Stimulated activated naive B cell treated with anti-CD40 and anti-IgM and Interleukin-4, amounts not matched to agents 10 μg/mL and 1 μg/mL and 100 μg/mL, for 72 hours (primary cell): ENCODE results near the gene MDFI.

Experiments
- ATAC-seq, 2 donors: fragments of 150-1000 bp; cut with Tn5 transposase; replicated peaks; 2 replicates each; pipeline ENCODE4 v1.10.0; 2021; ENCODE audit warnings: moderate library complexity in 1 of 2
- DNase-seq: peaks from one replicate; pipeline ENCODE4 v3.0.0; 2021
- H3K27ac Mint-ChIP-seq: one replicate; pipeline ENCODE4 v1.8.0; 2022; ENCODE audit warnings: mild to moderate bottlenecking, mixed read lengths
- H3K27me3 Mint-ChIP-seq, 2 donors: one replicate each; pipeline ENCODE4 v1.8.0; 2022; ENCODE audit warnings: mixed read lengths in 2 of 2
- H3K36me3 Mint-ChIP-seq, 2 donors: one replicate each; pipeline ENCODE4 v1.8.0; 2022; ENCODE audit warnings: mixed read lengths in 2 of 2, mild to moderate bottlenecking in 1 of 2
- H3K4me1 Mint-ChIP-seq, 2 donors: one replicate each; pipeline ENCODE4 v1.8.0; 2022; ENCODE audit warnings: mixed read lengths in 2 of 2, mild to moderate bottlenecking in 1 of 2
- H3K4me3 Mint-ChIP-seq, 2 donors: one replicate each; pipeline ENCODE4 v1.8.0; 2022; ENCODE audit warnings: mild to moderate bottlenecking in 2 of 2, mixed read lengths in 2 of 2, moderate library complexity in 1 of 2
- H3K9me3 Mint-ChIP-seq, 2 donors: one replicate each; pipeline ENCODE4 v1.8.0; 2022; ENCODE audit warnings: mixed read lengths in 2 of 2, mild to moderate bottlenecking in 1 of 2

Gene MDFI

GRCh38 chr6:41630946-41631345 lies 7.3 kb upstream of the MDFI start:
- no peaks in the 10 kb centered on the region for H3K9me3 Mint-ChIP-seq
- ATAC-seq (no peak), DNase-seq (no peak)
- peaks cover 20 to 45% of the 10 kb centered on the region in 2 donors for H3K27me3 Mint-ChIP-seq
- no peaks in the 10 kb centered on the region for H3K36me3 Mint-ChIP-seq
- no peak overlapping the region for H3K4me3 Mint-ChIP-seq
- H3K27ac Mint-ChIP-seq = no peak overlapping the region
- H3K4me1 Mint-ChIP-seq = no peaks in the 10 kb centered on the region

DNA sequence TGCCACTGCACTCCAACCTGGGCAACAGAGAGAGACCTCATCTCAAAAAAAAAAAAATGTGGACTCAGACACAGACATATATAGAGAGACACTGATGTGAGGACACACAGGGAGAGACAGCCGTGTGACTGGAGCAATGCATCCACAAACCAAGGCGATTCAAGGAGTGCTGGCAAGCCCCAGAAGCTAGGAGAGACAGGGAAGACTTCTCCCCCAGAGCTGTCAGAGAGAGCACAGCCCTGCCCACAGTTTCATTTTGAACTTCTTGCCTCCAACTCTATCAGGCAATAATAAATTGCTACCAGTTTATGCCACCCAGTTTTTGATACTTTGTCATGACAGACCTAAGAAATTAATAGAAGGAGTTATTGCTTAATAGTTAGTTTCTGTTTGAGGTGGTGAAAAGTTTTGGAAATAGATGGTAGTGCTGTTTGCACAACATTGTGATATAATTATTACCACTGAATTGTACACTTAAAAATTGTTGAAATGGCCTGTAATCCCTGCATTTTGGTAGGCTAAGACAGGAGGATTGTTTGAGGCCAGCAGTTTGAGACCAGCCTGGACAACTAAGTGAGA lies 5.1 kb upstream of the MDFI start:
- peaks cover 5 to 11% of the 10 kb centered on the region in 2 donors for H3K4me1 Mint-ChIP-seq
- no peak overlapping the region for H3K27ac Mint-ChIP-seq
- ATAC-seq = no peak
- H3K36me3 Mint-ChIP-seq = no peaks in the 10 kb centered on the region
- DNase-seq = no peak
- H3K4me3 Mint-ChIP-seq = no peak overlapping the region
- H3K9me3 Mint-ChIP-seq = no peaks in the 10 kb centered on the region
- peaks cover 35 to 56% of the 10 kb centered on the region in 2 donors for H3K27me3 Mint-ChIP-seq

GRCh38 chr6:41634657-41635056 lies 3.6 kb upstream of the MDFI start:
- H3K27ac Mint-ChIP-seq = no peak overlapping the region
- H3K27me3 Mint-ChIP-seq = peaks cover 44 to 71% of the 10 kb centered on the region in 2 donors
- H3K4me1 Mint-ChIP-seq = peaks cover 8 to 19% of the 10 kb centered on the region in 2 donors
- no peak for DNase-seq
- no peaks in the 10 kb centered on the region for H3K9me3 Mint-ChIP-seq
- no peak overlapping the region for H3K4me3 Mint-ChIP-seq
- ATAC-seq = no peak
- H3K36me3 Mint-ChIP-seq = no peaks in the 10 kb centered on the region

GRCh38 chr6:41635365-41635764 lies 2.9 kb upstream of the MDFI start:
- peaks cover 51 to 77% of the 10 kb centered on the region in 2 donors for H3K27me3 Mint-ChIP-seq
- no peak overlapping the region for H3K4me3 Mint-ChIP-seq
- H3K4me1 Mint-ChIP-seq = peaks cover 10 to 21% of the 10 kb centered on the region in 2 donors

DNA sequence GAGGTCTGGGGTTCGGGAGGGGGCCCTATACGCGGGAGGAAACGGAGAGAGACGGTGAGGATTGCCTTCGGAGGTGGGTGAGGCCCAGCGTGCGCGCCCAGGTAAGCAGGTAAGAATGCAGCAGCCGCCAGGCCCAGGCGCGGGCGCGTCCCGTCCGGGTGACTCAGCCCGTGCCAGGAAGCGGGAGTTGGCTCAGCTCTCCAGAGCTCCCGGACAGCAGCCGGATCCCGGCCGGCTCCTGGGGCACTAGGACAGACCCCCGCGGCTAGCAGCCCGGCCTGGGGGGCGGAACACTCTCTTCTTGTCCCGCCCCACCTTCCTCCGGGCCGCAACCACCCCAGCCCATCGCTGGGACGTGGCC lies 1.5 kb upstream of the MDFI start:
- H3K4me3 Mint-ChIP-seq = peak overlapping the region in 1 of 2 donors; percentile 42
- H3K27ac Mint-ChIP-seq = no peak overlapping the region
- H3K9me3 Mint-ChIP-seq = no peaks in the 10 kb centered on the region
- H3K27me3 Mint-ChIP-seq = peaks cover 58 to 79% of the 10 kb centered on the region in 2 donors
- no peak for DNase-seq
- no peak for ATAC-seq
- H3K36me3 Mint-ChIP-seq = no peaks in the 10 kb centered on the region
- H3K4me1 Mint-ChIP-seq = peaks cover 10 to 21% of the 10 kb centered on the region in 2 donors

More at GRCh38 chr6:41635365-41635764, 2.9 kb upstream of the MDFI start:
- Mint-ChIP-seq H3K36me3 (no peaks in the 10 kb centered on the region), H3K9me3 (no peaks in the 10 kb centered on the region), H3K27ac (no peak overlapping the region)
- no peak for ATAC-seq
- no peak for DNase-seq

DNA sequence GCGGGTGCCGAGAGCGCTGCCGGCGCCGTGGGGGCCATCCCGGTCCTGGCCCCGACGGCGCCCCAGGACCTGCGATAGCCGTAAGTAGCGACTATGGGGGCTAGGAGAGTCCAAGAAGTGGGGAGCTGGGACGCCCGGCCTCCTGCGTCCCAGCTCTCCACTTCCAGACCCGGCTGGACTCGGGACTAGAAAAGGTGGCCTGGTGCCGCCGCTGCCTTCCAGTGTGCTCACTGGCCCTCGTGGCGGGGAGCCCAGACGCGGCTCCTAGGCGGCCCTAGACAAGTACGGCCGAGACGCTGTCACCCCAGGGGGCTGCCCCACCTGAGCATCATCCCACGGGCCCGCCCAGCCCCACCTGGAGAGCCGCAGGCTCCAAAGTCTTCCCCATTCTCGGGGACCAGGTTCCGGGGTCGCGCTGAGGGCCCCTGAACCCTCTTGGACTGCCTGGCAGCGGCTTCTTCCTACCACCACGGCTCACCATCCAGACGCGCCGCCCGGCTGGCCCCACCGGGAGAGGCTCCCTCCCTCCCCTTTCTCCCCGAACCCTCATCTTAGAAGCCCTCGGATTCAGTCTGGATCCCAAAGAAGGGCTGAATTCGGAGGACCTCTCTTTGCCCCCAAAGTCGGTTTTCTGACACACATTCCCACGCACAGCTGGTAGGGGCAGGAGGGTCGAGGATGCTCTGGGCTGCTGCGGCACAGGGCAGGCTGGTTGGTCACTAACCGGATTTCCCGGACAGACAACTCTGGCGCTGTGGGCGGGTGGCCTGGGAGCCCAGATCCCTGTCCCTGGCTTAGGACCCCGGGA lies 870 bp upstream of the MDFI start:
- ATAC-seq = no peak
- no peak for DNase-seq
- Mint-ChIP-seq H3K9me3 (no peaks in the 10 kb centered on the region), H3K4me1 (peaks cover 10 to 21% of the 10 kb centered on the region in 2 donors), H3K36me3 (no peaks in the 10 kb centered on the region), H3K4me3 (peak overlapping the region; percentile 72 to 75), H3K27me3 (peaks cover 64 to 76% of the 10 kb centered on the region in 2 donors), H3K27ac (no peak overlapping the region)

DNA sequence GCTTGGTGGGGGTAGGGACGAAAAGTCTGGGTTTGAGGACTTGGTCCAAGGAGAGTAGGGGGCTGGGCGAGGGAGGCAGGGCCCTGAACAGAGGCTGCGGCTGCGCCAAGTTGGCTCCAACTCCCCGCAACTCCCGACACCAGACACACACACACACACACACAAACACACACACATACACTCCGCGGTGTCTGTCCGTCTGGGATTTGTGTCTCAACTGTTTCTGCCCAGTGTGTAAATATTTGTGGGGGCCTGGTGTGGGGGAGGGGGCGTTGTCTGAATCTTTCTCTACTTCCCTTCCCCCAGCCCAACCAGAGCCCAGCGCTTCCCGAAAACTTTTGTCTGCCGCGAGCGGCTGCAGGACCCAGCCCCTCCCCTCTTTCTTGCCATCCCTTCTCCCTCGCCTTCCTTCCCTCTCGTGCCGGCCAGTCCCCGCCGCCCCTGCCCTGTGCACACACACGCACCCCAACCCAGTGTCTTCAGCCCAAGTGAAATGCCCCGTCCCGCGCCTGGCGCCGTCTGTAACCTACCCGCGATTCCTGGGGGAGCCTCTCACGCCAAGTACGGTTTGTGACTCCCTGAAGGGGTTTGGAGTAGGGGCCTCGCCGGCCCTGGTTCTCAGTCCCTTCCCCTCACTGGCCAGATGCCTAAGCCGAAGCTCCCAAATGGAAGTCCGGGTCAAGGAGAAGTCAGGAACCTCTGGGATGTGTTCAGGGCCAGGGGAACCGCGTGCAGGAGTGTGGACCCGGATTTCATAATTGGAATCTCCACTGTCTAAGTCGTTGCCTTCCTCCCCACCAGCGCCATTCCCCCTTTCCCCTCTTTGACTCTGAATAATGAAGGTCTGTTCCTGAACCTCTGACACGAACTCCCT lies 904 bp downstream of the MDFI start:
- Mint-ChIP-seq H3K4me1 (peaks cover 10 to 21% of the 10 kb centered on the region in 2 donors), H3K27me3 (peaks cover 65 to 82% of the 10 kb centered on the region in 2 donors), H3K4me3 (peak overlapping the region; percentile 46 to 49), H3K36me3 (no peaks in the 10 kb centered on the region), H3K9me3 (no peaks in the 10 kb centered on the region), H3K27ac (no peak overlapping the region)
- DNase-seq = no peak
- ATAC-seq = no peak

DNA sequence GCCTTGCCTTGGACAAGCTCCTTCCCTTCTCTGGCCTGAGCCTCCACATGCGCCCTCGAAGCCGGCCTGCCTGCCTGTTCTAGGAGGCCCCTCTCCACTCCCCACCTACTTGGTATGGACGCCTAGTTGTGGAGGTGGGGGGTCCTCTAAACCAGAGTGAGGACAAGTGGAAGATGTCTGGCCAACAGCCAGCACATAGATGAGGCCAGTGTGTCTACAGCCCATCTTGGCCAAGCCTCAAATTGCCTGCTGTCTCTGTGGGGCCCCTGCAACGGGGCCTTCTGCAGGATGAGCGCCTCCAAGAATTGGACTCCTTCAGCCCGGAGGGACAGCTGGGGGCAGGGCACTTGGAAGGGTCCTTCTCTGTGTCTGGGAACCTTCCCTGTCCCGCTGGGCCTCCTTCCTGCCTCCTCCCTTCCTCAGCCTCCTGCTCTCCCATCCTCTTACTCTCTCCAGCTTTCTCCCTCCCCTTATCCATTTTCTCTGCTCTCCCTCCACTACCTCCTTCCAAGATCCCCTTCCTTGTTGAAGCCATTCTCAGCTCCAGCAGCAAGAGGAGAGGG lies 1.6 kb downstream of the MDFI start:
- peaks cover 10 to 21% of the 10 kb centered on the region in 2 donors for H3K4me1 Mint-ChIP-seq
- ATAC-seq = no peak
- no peaks in the 10 kb centered on the region for H3K36me3 Mint-ChIP-seq
- H3K27ac Mint-ChIP-seq = no peak overlapping the region
- H3K27me3 Mint-ChIP-seq = peaks cover 59 to 82% of the 10 kb centered on the region in 2 donors
- DNase-seq = no peak
- no peaks in the 10 kb centered on the region for H3K9me3 Mint-ChIP-seq
- H3K4me3 Mint-ChIP-seq = peak overlapping the region in 1 of 2 donors; percentile 5

DNA sequence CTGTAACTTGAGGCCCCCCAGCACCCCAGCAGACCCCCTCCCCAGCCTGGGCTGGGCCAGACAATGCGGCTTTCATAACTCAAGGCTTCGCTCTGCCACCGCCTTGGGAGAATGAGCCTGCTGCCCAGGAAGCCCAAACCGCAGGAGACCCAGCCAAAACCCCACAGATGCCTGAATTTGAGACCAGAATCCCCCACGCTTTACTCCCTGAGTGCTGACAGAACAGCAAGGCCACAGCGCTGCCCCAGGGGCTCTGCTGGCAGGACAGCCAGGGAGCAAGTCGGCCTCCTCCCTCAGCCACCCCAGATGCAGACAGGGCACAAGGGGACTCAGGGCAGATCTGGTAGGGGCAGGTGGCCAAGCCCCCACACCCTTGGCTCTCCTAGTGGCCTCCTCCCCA lies 2.2 kb downstream of the MDFI start:
- Mint-ChIP-seq H3K36me3 (no peaks in the 10 kb centered on the region), H3K4me3 (no peak overlapping the region), H3K4me1 (peaks cover 10 to 21% of the 10 kb centered on the region in 2 donors), H3K27ac (no peak overlapping the region), H3K27me3 (peaks cover 56 to 82% of the 10 kb centered on the region in 2 donors), H3K9me3 (no peaks in the 10 kb centered on the region)
- ATAC-seq (no peak), DNase-seq (no peak)

GRCh38 chr6:41641352-41641925 lies 3.2 kb downstream of the MDFI start:
- ATAC-seq (no peak), DNase-seq (no peak)
- Mint-ChIP-seq H3K9me3 (no peaks in the 10 kb centered on the region), H3K4me3 (no peak overlapping the region), H3K27ac (no peak overlapping the region), H3K27me3 (peaks cover 57 to 86% of the 10 kb centered on the region in 2 donors), H3K36me3 (no peaks in the 10 kb centered on the region), H3K4me1 (peaks cover 10 to 20% of the 10 kb centered on the region in 2 donors)

DNA sequence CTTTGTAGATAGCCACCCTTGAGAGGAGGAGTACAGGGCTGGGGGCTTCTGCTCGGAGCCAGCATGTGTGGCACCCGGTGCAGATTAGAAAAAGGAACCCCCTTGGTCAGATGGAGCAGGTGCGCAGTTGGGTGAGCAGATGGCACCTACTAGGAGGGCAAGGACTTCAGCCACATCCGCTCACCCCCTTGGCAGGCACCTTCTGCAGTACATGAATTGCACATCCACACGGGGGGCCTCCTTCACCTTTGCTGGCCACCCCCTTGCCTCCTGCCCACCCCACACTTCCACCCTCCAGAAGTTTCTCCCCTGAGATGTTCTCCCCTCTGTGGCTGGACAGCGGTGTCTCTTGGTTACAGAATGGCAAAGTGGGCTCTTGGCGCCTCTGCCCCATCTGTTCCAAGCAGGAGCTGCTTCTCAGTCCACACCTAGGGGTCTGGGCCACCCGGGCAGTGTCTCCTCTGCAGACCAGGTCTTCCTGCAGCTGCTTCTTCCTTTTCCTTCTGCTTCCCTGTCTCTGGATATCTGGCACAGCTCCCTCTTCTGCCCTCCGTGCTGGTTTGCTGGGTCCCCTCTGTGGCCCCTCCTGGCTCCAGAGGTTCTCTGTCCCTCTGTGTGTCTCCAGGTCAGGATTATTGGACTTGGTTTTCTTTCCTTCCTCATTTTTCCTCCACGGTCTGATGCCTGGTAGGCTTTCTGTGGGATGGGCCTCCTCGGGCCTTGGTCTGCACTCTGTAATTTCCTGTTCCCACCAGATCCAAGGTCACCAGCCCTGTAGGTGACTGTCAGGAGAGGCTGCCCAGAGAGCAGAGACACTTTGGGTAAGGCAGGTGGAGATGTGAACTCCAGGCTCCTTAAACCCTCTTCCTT lies 4.1 kb downstream of the MDFI start:
- peaks cover 10 to 17% of the 10 kb centered on the region in 2 donors for H3K4me1 Mint-ChIP-seq
- no peak overlapping the region for H3K4me3 Mint-ChIP-seq
- no peaks in the 10 kb centered on the region for H3K9me3 Mint-ChIP-seq
- H3K27me3 Mint-ChIP-seq = peaks cover 54 to 82% of the 10 kb centered on the region in 2 donors
- DNase-seq (no peak), ATAC-seq (no peak)
- no peak overlapping the region for H3K27ac Mint-ChIP-seq
- H3K36me3 Mint-ChIP-seq = no peaks in the 10 kb centered on the region

DNA sequence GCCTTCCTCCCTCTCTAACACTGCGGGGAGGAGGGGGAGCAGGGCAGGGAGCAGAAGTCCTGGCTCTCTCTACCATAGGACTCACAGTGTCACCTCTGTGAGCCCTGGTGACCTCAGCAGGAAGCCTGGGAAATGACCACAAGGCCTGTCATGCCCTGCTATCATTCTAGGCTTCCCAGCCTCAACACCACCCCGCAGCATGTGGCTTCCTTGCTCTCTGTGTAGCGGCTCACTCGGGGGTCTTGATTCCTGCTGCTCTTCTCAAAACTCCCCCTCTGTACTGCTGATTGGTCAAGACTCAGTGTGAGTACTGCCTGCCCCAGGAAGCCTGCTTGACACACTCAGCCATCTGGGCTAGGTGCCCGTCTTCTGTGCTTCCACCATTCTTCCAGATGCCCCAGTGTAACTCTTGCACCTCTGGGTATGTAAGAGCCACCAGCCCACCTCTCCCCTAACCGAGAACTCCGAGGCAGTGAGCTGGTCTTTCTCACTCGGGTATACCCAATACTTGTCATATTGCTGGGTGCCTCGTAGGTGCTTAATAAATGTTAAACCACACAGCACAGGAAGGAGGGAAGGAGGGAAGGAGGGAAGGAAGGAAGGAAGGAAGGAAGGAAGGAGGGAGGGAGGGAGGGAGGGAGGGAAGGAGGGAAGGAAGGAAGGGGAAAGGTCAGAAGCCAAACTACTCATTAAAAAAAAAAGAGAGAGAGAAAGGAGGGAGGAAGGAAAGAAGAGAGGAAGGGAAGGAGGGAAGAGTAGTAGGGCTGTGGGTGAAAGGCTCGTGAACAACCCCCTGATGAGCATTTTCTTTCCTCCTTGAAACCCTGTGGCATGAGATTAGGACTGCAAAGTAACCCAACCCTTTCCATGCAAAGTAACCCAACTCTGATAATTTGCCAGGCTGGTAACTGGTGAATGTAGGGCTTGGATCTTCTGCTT lies 5.0 kb downstream of the MDFI start:
- peaks cover 5 to 10% of the 10 kb centered on the region in 2 donors for H3K4me1 Mint-ChIP-seq
- no peak overlapping the region for H3K27ac Mint-ChIP-seq
- no peaks in the 10 kb centered on the region for H3K9me3 Mint-ChIP-seq
- DNase-seq (no peak), ATAC-seq (no peak)
- no peaks in the 10 kb centered on the region for H3K36me3 Mint-ChIP-seq
- H3K27me3 Mint-ChIP-seq = peaks cover 47 to 73% of the 10 kb centered on the region in 2 donors
- no peak overlapping the region for H3K4me3 Mint-ChIP-seq
